Measurements from ENCODE around the gene POU2AF3. TPM values are rescaled to one million over a fixed set of nuclear protein-coding genes. Genes with fewer than 3 reads are reported as not detected.

Gene POU2AF3
- polyA plus RNA-seq, 1 of the 3 experiments (the other 2 are of a cell fraction), result 0.07 TPM

DNA sequence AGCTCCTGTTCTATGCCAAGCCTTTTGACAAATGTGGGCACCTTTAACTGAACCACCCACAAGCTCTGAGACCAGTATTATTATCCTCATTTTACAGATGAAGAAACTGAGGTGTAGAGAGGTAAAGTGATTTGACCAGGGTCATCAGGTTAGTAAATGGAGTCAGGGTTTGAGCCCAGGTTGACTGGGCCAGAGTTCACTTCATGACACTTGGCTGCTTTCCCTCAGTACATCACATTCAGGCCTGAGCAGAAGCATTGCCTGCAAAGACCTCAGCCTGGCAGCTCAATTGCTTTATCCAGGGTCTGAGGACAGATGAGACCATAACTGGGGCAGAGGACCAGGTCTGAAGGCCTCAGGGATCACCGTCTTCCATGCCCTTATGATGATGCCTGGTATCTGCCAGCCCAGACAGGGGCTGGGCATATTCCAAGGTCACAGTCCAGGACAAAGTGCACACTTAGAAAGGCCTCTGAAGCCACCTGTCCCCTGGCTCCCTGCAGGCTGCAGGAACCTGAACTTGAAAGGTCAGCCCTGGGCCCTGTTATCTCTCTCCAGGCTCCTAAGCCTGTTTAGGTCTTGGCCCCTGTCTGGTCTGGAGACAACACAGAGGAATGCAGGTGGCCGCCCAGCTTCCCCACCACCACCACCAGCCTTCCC is 32.0 kb downstream of the POU2AF3 start:
- Histone ChIP-seq H3K4me1 (ENCODE audit: control insufficient read depth in 1 of 2, insufficient read depth in 2 of 2, low read depth in 1 of 2, low read length in 1 of 2) (peaks cover 18 to 38% of the 10 kb centered on the region in 2 experiments), H3K9ac (no peak overlapping the region), H3K9me2 (no peaks in the 10 kb centered on the region), H4K20me1 (ENCODE audit: insufficient read depth) (no peaks in the 10 kb centered on the region), H3K36me3 (replicated peaks in 1 of 2; ENCODE audit: control insufficient read depth in 1 of 2, insufficient read depth in 2 of 2, low read length in 1 of 2) (no peaks in the 10 kb centered on the region), H3K79me2 (ENCODE audit: insufficient read depth) (no peaks in the 10 kb centered on the region), H3K4me2 (no peak overlapping the region), H3F3A (replicated peaks; ENCODE audit: insufficient read depth) (peaks cover 8% of the 10 kb centered on the region), H3K9me3 (no peaks in the 10 kb centered on the region), H3K27ac (ENCODE audit: low read depth in 2 of 2, low read length in 1 of 2) (no peak overlapping the region), H3K4me3 (ENCODE audit: low read depth in 2 of 2, low read length in 1 of 2) (no peak overlapping the region), H2AFZ (ENCODE audit: low read depth) (no peak overlapping the region), H3K27me3 (ENCODE audit: insufficient read depth) (no peaks in the 10 kb centered on the region)
- no peak for DNase-seq
- POLR2A ChIA-PET, result no interaction called here
- CTCF ChIA-PET, result interaction anchor here (2.4 to 4.6 kb wide), 2 partner anchors 32 to 93 kb away, joined by 8 to 14 read pairs; partner anchors contain the start of gene POU2AF3
- TF ChIP-seq, protein P1, sequence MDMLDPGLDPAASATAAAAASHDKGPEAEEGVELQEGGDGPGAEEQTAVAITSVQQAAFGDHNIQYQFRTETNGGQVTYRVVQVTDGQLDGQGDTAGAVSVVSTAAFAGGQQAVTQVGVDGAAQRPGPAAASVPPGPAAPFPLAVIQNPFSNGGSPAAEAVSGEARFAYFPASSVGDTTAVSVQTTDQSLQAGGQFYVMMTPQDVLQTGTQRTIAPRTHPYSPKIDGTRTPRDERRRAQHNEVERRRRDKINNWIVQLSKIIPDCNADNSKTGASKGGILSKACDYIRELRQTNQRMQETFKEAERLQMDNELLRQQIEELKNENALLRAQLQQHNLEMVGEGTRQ (IDR thresholded peaks at IDR 0.05; ENCODE audit: borderline replicate concordance, low read depth, low read length), result no peak
- TF ChIP-seq, protein P2, sequence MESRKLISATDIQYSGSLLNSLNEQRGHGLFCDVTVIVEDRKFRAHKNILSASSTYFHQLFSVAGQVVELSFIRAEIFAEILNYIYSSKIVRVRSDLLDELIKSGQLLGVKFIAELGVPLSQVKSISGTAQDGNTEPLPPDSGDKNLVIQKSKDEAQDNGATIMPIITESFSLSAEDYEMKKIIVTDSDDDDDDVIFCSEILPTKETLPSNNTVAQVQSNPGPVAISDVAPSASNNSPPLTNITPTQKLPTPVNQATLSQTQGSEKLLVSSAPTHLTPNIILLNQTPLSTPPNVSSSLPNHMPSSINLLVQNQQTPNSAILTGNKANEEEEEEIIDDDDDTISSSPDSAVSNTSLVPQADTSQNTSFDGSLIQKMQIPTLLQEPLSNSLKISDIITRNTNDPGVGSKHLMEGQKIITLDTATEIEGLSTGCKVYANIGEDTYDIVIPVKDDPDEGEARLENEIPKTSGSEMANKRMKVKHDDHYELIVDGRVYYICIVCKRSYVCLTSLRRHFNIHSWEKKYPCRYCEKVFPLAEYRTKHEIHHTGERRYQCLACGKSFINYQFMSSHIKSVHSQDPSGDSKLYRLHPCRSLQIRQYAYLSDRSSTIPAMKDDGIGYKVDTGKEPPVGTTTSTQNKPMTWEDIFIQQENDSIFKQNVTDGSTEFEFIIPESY (IDR thresholded peaks at IDR 0.05; ENCODE audit: borderline replicate concordance, low read depth), result no peak
- TF ChIP-seq FOXJ3 (CRISPR knock-in tag; IDR thresholded peaks at IDR 0.05) (no peak), RAD21 (IDR thresholded peaks at IDR 0.05; ENCODE audit: low read length) (no peak), EZH2phosphoT487 (IDR thresholded peaks at IDR 0.05; ENCODE audit: borderline replicate concordance, low read depth) (no peak), RCOR1 (IDR thresholded peaks at IDR 0.05; ENCODE audit: low read length) (no peak), TCF12 (IDR thresholded peaks at IDR 0.05) (no peak)
- WGBS (ENCODE audit: low lambda C conversion rate), result 80% methylated on average over 1 of the region's 2 CpGs

DNA sequence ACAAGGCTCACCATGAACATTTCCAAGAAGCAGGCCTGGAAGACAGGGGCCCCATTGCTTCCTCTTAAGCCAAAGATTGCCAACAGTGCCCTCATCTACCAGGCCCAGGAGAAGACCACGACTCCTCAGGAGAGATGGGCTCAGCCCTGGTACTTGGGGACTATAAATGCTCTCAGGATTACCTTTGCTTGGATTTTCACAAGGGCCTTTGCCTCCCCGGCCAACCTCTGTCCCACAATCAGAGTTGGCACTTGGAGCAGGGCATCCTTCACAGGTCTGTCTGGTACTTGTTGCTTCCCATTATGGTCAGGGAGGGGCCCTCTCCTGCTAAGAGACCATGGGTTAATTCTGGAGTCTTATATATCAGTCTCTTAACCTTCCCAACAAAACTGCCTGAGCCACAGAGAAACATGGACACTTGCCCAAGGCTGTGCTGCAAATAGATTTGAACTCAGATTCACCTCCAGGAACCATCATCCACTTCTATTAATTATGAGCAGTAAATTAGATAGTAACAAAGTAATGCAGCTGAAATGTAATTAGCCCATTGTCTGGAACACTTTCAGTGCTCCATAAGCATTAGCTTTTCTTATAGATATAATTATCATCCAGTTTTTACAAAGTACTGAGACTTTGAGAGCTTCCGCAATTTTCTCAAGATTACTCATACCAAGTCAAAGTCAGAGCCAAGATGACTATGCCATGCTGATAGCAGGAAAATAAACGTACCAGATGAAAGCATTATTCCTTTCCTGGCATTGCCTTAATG is 33.5 kb downstream of the POU2AF3 start:
- H3K79me2 ChIP-seq (ENCODE audit: insufficient read depth), result no peaks in the 10 kb centered on the region
- H3K9me3 ChIP-seq, result no peaks in the 10 kb centered on the region
- peaks cover 8% of the 10 kb centered on the region for H3F3A ChIP-seq (replicated peaks; ENCODE audit: insufficient read depth)
- H3K27me3 ChIP-seq (ENCODE audit: insufficient read depth), result no peaks in the 10 kb centered on the region
- 0 out of 2 replicates have a peak overlapping the region, but pooled peaks have one; percentile 2 for H3K4me2 ChIP-seq
- H3K4me1 ChIP-seq (ENCODE audit: control insufficient read depth in 1 of 2, insufficient read depth in 2 of 2, low read depth in 1 of 2, low read length in 1 of 2), result peaks cover 31 to 43% of the 10 kb centered on the region in 2 experiments
- peak overlapping the region; percentile 73; the same call in 1 of the 2 replicates for H2AFZ ChIP-seq (ENCODE audit: low read depth)
- peak; percentile 58 for DNase-seq
- H3K27ac ChIP-seq (ENCODE audit: low read depth in 2 of 2, low read length in 1 of 2), result peak overlapping the region; percentile 40 to 52; a peak in 3 of 4 replicates
- POLR2A ChIA-PET, result no interaction called here
- H3K9me2 ChIP-seq, result no peaks in the 10 kb centered on the region
- 14% methylated on average over 2 of the region's 4 CpGs for WGBS (ENCODE audit: low lambda C conversion rate)
- no peaks in the 10 kb centered on the region for H4K20me1 ChIP-seq (ENCODE audit: insufficient read depth)
- H3K36me3 ChIP-seq (replicated peaks in 1 of 2; ENCODE audit: control insufficient read depth in 1 of 2, insufficient read depth in 2 of 2, low read length in 1 of 2), result no peaks in the 10 kb centered on the region
- no peak overlapping the region for H3K4me3 ChIP-seq (ENCODE audit: low read depth in 2 of 2, low read length in 1 of 2)
- no peak overlapping the region for H3K9ac ChIP-seq
- CTCF ChIA-PET, result interaction anchor here (1.4 kb wide), 1 partner anchor 30 kb away, joined by 3 read pairs; no protein-coding TSS in a partner anchor
- TF ChIP-seq CHD2 (IDR thresholded peaks at IDR 0.05; ENCODE audit: low read length, partially characterized antibody) (peak; percentile 84), TAF1 (IDR thresholded peaks at IDR 0.05; ENCODE audit: borderline replicate concordance, low read depth, low read length) (no peak), NFIC (IDR thresholded peaks at IDR 0.05; ENCODE audit: borderline replicate concordance) (peak; percentile 52; the same call in 1 of the 2 replicates), TEAD4 (IDR thresholded peaks at IDR 0.05; ENCODE audit: borderline replicate concordance, insufficient read depth) (peak; percentile 75; the same call in 1 of the 2 replicates), FOXJ3 (CRISPR knock-in tag; IDR thresholded peaks at IDR 0.05) (no peak), RXRA (IDR thresholded peaks at IDR 0.05; ENCODE audit: borderline replicate concordance, low read depth) (peak; percentile 67; the same call in 1 of the 2 replicates), GABPA (IDR thresholded peaks at IDR 0.05; ENCODE audit: low read depth) (no peak), GATA2 (CRISPR knock-in tag; IDR thresholded peaks at IDR 0.05) (peak; percentile 83), RAD21 (IDR thresholded peaks at IDR 0.05; ENCODE audit: low read length) (no peak), FOXM1 (IDR thresholded peaks at IDR 0.05; ENCODE audit: low read depth) (no peak), JUND (IDR thresholded peaks at IDR 0.05) (peak; percentile 23; the same call in 1 of the 2 replicates)
- TF ChIP-seq, protein P3, sequence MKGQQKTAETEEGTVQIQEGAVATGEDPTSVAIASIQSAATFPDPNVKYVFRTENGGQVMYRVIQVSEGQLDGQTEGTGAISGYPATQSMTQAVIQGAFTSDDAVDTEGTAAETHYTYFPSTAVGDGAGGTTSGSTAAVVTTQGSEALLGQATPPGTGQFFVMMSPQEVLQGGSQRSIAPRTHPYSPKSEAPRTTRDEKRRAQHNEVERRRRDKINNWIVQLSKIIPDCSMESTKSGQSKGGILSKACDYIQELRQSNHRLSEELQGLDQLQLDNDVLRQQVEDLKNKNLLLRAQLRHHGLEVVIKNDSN (IDR thresholded peaks at IDR 0.05; ENCODE audit: borderline replicate concordance, low read depth), result no peak
- TF ChIP-seq, protein P1 (IDR thresholded peaks at IDR 0.05; ENCODE audit: borderline replicate concordance, low read depth, low read length), result no peak
- TF ChIP-seq, protein P4, sequence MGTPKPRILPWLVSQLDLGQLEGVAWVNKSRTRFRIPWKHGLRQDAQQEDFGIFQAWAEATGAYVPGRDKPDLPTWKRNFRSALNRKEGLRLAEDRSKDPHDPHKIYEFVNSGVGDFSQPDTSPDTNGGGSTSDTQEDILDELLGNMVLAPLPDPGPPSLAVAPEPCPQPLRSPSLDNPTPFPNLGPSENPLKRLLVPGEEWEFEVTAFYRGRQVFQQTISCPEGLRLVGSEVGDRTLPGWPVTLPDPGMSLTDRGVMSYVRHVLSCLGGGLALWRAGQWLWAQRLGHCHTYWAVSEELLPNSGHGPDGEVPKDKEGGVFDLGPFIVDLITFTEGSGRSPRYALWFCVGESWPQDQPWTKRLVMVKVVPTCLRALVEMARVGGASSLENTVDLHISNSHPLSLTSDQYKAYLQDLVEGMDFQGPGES (IDR thresholded peaks at IDR 0.05; ENCODE audit: low read depth, low read length), result no peak
- TF ChIP-seq, protein P5, sequence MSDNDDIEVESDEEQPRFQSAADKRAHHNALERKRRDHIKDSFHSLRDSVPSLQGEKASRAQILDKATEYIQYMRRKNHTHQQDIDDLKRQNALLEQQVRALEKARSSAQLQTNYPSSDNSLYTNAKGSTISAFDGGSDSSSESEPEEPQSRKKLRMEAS (IDR thresholded peaks at IDR 0.05; ENCODE audit: low read depth), result no peak

Data from SK-N-SH (cell line).